Measurements from ENCODE around the gene VPS4A. TPM values are rescaled to one million over a fixed set of nuclear protein-coding genes. Genes with fewer than 3 reads are reported as not detected.

The VPS4A gene
- polyA plus RNA-seq, 1 donor (not counting 4 experiments of a cell fraction or from before 2014, with no cell fraction given): 18.2 TPM

GRCh38 chr16:69318911-69319289, 7.8 kb downstream of the VPS4A start:
- H3K27me3 ChIP-seq (ENCODE audit: control insufficient read depth, extremely low read depth, insufficient read depth, low read length): no peaks in the 10 kb centered on the region
- H3K4me3 ChIP-seq (ENCODE audit: control insufficient read depth in 2 of 3, extremely low read depth in 1 of 3, insufficient read depth in 2 of 3, low read depth in 1 of 3, low read length in 3 of 3): no peak overlapping the region
- FAIRE-seq (no peak), DNase-seq (ENCODE audit: low read depth, low spot score) (no peak)
- H4K20me1 ChIP-seq (ENCODE audit: control insufficient read depth, extremely low read depth, insufficient read depth, low read length): peaks cover 7% of the 10 kb centered on the region
- no peaks in the 10 kb centered on the region for H3K9me3 ChIP-seq (ENCODE audit: control insufficient read depth, low read depth, low read length)
- no peaks in the 10 kb centered on the region for H3K4me1 ChIP-seq (ENCODE audit: control insufficient read depth, extremely low read depth, insufficient read depth, low read length)
- H3K4me2 ChIP-seq (ENCODE audit: control insufficient read depth, extremely low read depth, insufficient read depth, low read depth, low read length): no peak overlapping the region
- no peak overlapping the region for H2AFZ ChIP-seq (ENCODE audit: control insufficient read depth, low read length)
- no peaks in the 10 kb centered on the region for H3K9me1 ChIP-seq (ENCODE audit: control insufficient read depth, extremely low read depth, insufficient read depth, low read length)
- no peak overlapping the region for H3K27ac ChIP-seq (ENCODE audit: control insufficient read depth, insufficient read depth, low read length)
- TF ChIP-seq EZH2 (IDR thresholded peaks at IDR 0.05; ENCODE audit: low read length): no peak
- TF ChIP-seq, protein P1, sequence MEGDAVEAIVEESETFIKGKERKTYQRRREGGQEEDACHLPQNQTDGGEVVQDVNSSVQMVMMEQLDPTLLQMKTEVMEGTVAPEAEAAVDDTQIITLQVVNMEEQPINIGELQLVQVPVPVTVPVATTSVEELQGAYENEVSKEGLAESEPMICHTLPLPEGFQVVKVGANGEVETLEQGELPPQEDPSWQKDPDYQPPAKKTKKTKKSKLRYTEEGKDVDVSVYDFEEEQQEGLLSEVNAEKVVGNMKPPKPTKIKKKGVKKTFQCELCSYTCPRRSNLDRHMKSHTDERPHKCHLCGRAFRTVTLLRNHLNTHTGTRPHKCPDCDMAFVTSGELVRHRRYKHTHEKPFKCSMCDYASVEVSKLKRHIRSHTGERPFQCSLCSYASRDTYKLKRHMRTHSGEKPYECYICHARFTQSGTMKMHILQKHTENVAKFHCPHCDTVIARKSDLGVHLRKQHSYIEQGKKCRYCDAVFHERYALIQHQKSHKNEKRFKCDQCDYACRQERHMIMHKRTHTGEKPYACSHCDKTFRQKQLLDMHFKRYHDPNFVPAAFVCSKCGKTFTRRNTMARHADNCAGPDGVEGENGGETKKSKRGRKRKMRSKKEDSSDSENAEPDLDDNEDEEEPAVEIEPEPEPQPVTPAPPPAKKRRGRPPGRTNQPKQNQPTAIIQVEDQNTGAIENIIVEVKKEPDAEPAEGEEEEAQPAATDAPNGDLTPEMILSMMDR (optimal IDR thresholded peaks at IDR 0.05 in 1 of 3, IDR thresholded peaks at IDR 0.05 in 1 of 3, conservative IDR thresholded peaks at IDR 0.05 in 1 of 3; ENCODE audit: extremely low read depth in 1 of 3, insufficient read depth in 2 of 3, low read length in 3 of 3): no peak
- H3K9ac ChIP-seq (ENCODE audit: control insufficient read depth, extremely low read depth, insufficient read depth, low read length): no peak overlapping the region
- H3K36me3 ChIP-seq (ENCODE audit: control insufficient read depth in 2 of 2, extremely low read depth in 1 of 2, insufficient read depth in 2 of 2, low read length in 2 of 2): peaks cover 57 to 59% of the 10 kb centered on the region in 2 experiments
- H3K79me2 ChIP-seq (ENCODE audit: control insufficient read depth, insufficient read depth, low read length): peaks cover 51% of the 10 kb centered on the region
- dilution Hi-C loops (cut with MboI; ENCODE audit: extremely low pct_ligation_motif_present, low sequenced_read_pairs): no loop called here

- Histone ChIP-seq H3K27me3 (ENCODE audit: control insufficient read depth, extremely low read depth, insufficient read depth, low read length) (no peaks in the 10 kb centered on the region), H3K36me3 (ENCODE audit: control insufficient read depth in 2 of 2, extremely low read depth in 1 of 2, insufficient read depth in 2 of 2, low read length in 2 of 2) (peaks cover 58 to 59% of the 10 kb centered on the region in 2 experiments), H3K27ac (ENCODE audit: control insufficient read depth, insufficient read depth, low read length) (no peak overlapping the region), H3K9me3 (ENCODE audit: control insufficient read depth, low read depth, low read length) (no peaks in the 10 kb centered on the region), H3K79me2 (ENCODE audit: control insufficient read depth, insufficient read depth, low read length) (peaks cover 51% of the 10 kb centered on the region), H4K20me1 (ENCODE audit: control insufficient read depth, extremely low read depth, insufficient read depth, low read length) (peaks cover 7% of the 10 kb centered on the region), H3K4me2 (ENCODE audit: control insufficient read depth, extremely low read depth, insufficient read depth, low read depth, low read length) (no peak overlapping the region), H3K9me1 (ENCODE audit: control insufficient read depth, extremely low read depth, insufficient read depth, low read length) (no peaks in the 10 kb centered on the region), H3K4me1 (ENCODE audit: control insufficient read depth, extremely low read depth, insufficient read depth, low read length) (no peaks in the 10 kb centered on the region), H3K4me3 (ENCODE audit: control insufficient read depth in 2 of 3, extremely low read depth in 1 of 3, insufficient read depth in 2 of 3, low read depth in 1 of 3, low read length in 3 of 3) (no peak overlapping the region), H2AFZ (ENCODE audit: control insufficient read depth, low read length) (no peak overlapping the region), H3K9ac (ENCODE audit: control insufficient read depth, extremely low read depth, insufficient read depth, low read length) (no peak overlapping the region)
- TF ChIP-seq EZH2 (IDR thresholded peaks at IDR 0.05; ENCODE audit: low read length): no peak
- TF ChIP-seq, protein P1 (optimal IDR thresholded peaks at IDR 0.05 in 1 of 3, IDR thresholded peaks at IDR 0.05 in 1 of 3, conservative IDR thresholded peaks at IDR 0.05 in 1 of 3; ENCODE audit: extremely low read depth in 1 of 3, insufficient read depth in 2 of 3, low read length in 3 of 3): no peak
- dilution Hi-C loops (cut with MboI; ENCODE audit: extremely low pct_ligation_motif_present, low sequenced_read_pairs): no loop called here
- FAIRE-seq (no peak), DNase-seq (ENCODE audit: low read depth, low spot score) (no peak)
These were observed 8.2 kb downstream of the VPS4A start for GRCh38 chr16:69319381-69319780.
